ENCODE data around the gene UBE2E3.

The UBE2E3 gene

GRCh38 chr2:180979749-180980105 is 678 bp upstream of the UBE2E3 start:
- no peak for DNase-seq

GRCh38 chr2:180980943-180981911 is 822 bp downstream of the UBE2E3 start:
- DNase-seq: peak; percentile 63

- peak; percentile 75 for DNase-seq
Measured at GRCh38 chr2:180983468-180984242, 3.2 kb downstream of the UBE2E3 start.

GRCh38 chr2:180985771-180986395 is 5.5 kb downstream of the UBE2E3 start:
- DNase-seq: no peak

- DNase-seq: no peak
Measured at GRCh38 chr2:180987146-180987545, 6.7 kb downstream of the UBE2E3 start.

- no peak for DNase-seq
Measured at GRCh38 chr2:180990337-180990736, 9.9 kb downstream of the UBE2E3 start.

- no peak for DNase-seq
Measured at GRCh38 chr2:180990794-180991193, 10.4 kb downstream of the UBE2E3 start.

GRCh38 chr2:180991361-180991760 is 11.0 kb downstream of the UBE2E3 start:
- DNase-seq: peak; percentile 10

GRCh38 chr2:180991820-180992219 is 11.4 kb downstream of the UBE2E3 start:
- no peak for DNase-seq

GRCh38 chr2:180992994-180993393 is 12.6 kb downstream of the UBE2E3 start:
- DNase-seq: no peak

- no peak for DNase-seq
Measured at GRCh38 chr2:180999274-180999964, 19.0 kb downstream of the UBE2E3 start.

GRCh38 chr2:181004647-181005325 is 24.4 kb downstream of the UBE2E3 start:
- peak; percentile 30 for DNase-seq

- DNase-seq: no peak
Measured at GRCh38 chr2:181005326-181005655, 24.9 kb downstream of the UBE2E3 start.

GRCh38 chr2:181005809-181006208 is 25.4 kb downstream of the UBE2E3 start:
- peak; percentile 55 for DNase-seq

- DNase-seq: no peak
Measured at GRCh38 chr2:181007086-181007837, 26.9 kb downstream of the UBE2E3 start.

- peak; percentile 14 for DNase-seq
Measured at GRCh38 chr2:181008407-181008806, 28.0 kb downstream of the UBE2E3 start.

GRCh38 chr2:181021199-181021789 is 40.9 kb downstream of the UBE2E3 start:
- no peak for DNase-seq

- DNase-seq: no peak
Measured at GRCh38 chr2:181022652-181023051, 42.2 kb downstream of the UBE2E3 start.

- peak; percentile 26 for DNase-seq
Measured at GRCh38 chr2:181025004-181025403, 44.6 kb downstream of the UBE2E3 start.

GRCh38 chr2:181036445-181036844 is 56.0 kb downstream of the UBE2E3 start:
- no peak for DNase-seq

All from NCI-H69 (cell line).